K562 (cell line): ENCODE data around the gene CSTPP1. TPM values are rescaled to one million over a fixed set of nuclear protein-coding genes. Genes with fewer than 3 reads are reported as not detected.

ENCODE experiments used
- ATAC-seq: fragments of 200-7000 bp; cut with Tn5 transposase; 3 replicates; pipeline ENCODE4 v1.9.1; 2020; ENCODE audit warnings: moderate library complexity
- BruUV-seq: library from RNA; stranded (reverse); fragments of 400-500 nt; replicated peaks from 2 replicates; lab custom pipeline; 2021; lab: Mats Ljungman, UMichigan
- CTCF ChIA-PET: fragments of 300-600 bp; formaldehyde crosslinking; extraction: SDS; loops from one replicate; lab custom pipeline; 2021; ENCODE audit warnings: low intra/inter-chr PET ratio; lab: Yijun Ruan, JAX
- POLR2A ChIA-PET: fragments of 300-600, 350-650 bp; sonication (Branson Sonifier 250); formaldehyde crosslinking; extraction: SDS; loops from one replicate; lab custom pipeline; 2021; ENCODE audit warnings: antibody characterized with exemption, inconsistent platforms; lab: Yijun Ruan, JAX
- DNase-seq, 4 experiments: peaks; one replicate each; pipeline versions ENCODE4 v3.0.0 to v3.0.0-alpha.2; 2011 to 2018; ENCODE audit warnings: low spot score in 3 of 4, mixed read lengths in 3 of 4; ENCODE audit errors: extremely low read depth in 1 of 4
- FAIRE-seq: peaks from 2 replicates; lab custom pipeline; 2011; peaks lifted over from hg19 to GRCh38; lab: Jason Lieb, UNC
- H2AFZ ChIP-seq: 2 replicates; pipeline ENCODE4 v1.6.0; 2011; ENCODE audit warnings: low read depth, low read length, control low read depth, inconsistent platforms
- H3K27ac ChIP-seq: fragments of 200-600 bp; 3 replicates; pipeline ENCODE4 v1.8.0; 2011; ENCODE audit warnings: low read depth, mild to moderate bottlenecking, control low read depth, inconsistent platforms, low read length, moderate library complexity, mixed read lengths; ENCODE audit errors: extremely low read depth
- H3K27me3 ChIP-seq, 2 experiments: fragments of 300-600 bp in 1 of 2; 2 replicates in 1 of 2; 3 replicates in 1 of 2; pipeline versions ENCODE4 v1.6.0 to v1.8.0; 2011; ENCODE audit warnings: inconsistent platforms in 2 of 2, low read length in 2 of 2, mild to moderate bottlenecking in 1 of 2, mixed read lengths in 1 of 2, moderate library complexity in 1 of 2; ENCODE audit not compliant: control insufficient read depth in 2 of 2, insufficient read depth in 2 of 2
- H3K36me3 ChIP-seq: fragments of 300-600 bp; 3 replicates; pipeline ENCODE4 v1.8.0; 2011; ENCODE audit warnings: mild to moderate bottlenecking, low read length, inconsistent platforms; ENCODE audit not compliant: control insufficient read depth, insufficient read depth
- H3K4me1 ChIP-seq, 2 experiments: fragments of 200-600 bp in 1 of 2; replicated peaks in 1 of 2; 2 replicates in 1 of 2; 3 replicates in 1 of 2; pipeline versions ENCODE4 v1.5.1 to v1.8.0; 2011; ENCODE audit warnings: inconsistent platforms in 2 of 2, low read length in 2 of 2, mild to moderate bottlenecking in 1 of 2, mixed read lengths in 1 of 2, moderate library complexity in 1 of 2; ENCODE audit not compliant: control insufficient read depth in 2 of 2, insufficient read depth in 2 of 2
- H3K4me2 ChIP-seq: 2 replicates; pipeline ENCODE4 v1.6.1; 2011; ENCODE audit warnings: low read length, control low read depth, inconsistent platforms, mixed read lengths; ENCODE audit not compliant: insufficient read depth
- H3K4me3 ChIP-seq: fragments of 200-600 bp; sonication (generic), shearing (Covaris generic); 2 replicates; pipeline ENCODE4 v1.5.1; 2016; ENCODE audit warnings: control low read depth, inconsistent platforms
- H3K79me2 ChIP-seq: fragments of 200-600 bp; 3 replicates; pipeline ENCODE4 v1.8.0; 2011; ENCODE audit warnings: low read length, inconsistent platforms; ENCODE audit not compliant: control insufficient read depth, insufficient read depth
- H3K9ac ChIP-seq, 2 experiments: 2 replicates each; pipeline versions ENCODE4 v1.6.0 to v1.6.1; 2011; ENCODE audit warnings: low read depth in 2 of 2, low read length in 2 of 2, control low read depth in 1 of 2, inconsistent platforms in 1 of 2, mild to moderate bottlenecking in 1 of 2, mixed read lengths in 1 of 2; ENCODE audit not compliant: insufficient read depth in 1 of 2
- H3K9me1 ChIP-seq: one replicate; pipeline ENCODE4 v1.6.0; 2011; ENCODE audit warnings: inconsistent platforms, mild to moderate bottlenecking, low read length, moderate library complexity; ENCODE audit not compliant: control insufficient read depth, insufficient read depth
- H3K9me3 ChIP-seq: replicated peaks from 2 replicates; pipeline ENCODE4 v1.5.1; 2011; ENCODE audit warnings: low read depth, low read length, inconsistent platforms; ENCODE audit not compliant: control insufficient read depth, insufficient read depth
- H4K20me1 ChIP-seq: replicated peaks from 2 replicates; pipeline ENCODE4 v1.6.1; 2011; ENCODE audit warnings: low read length, inconsistent platforms, mixed read lengths; ENCODE audit not compliant: control insufficient read depth, insufficient read depth
- BHLHE40 ChIP-seq: IDR thresholded peaks from 2 replicates; pipeline ENCODE4 v1.6.1; 2011; ENCODE audit warnings: low read length, improper control_type of control experiment
- CBFA2T2 ChIP-seq: fragments of 450-650 bp; conservative IDR thresholded peaks from 2 replicates; pipeline ENCODE4 v1.6.1; 2017; ENCODE audit warnings: mild to moderate bottlenecking
- CEBPB ChIP-seq: fragments of 450-650 bp; IDR thresholded peaks from 2 replicates; pipeline ENCODE4 v1.6.1; 2016; ENCODE audit warnings: missing genetic modification characterization, missing compliant biosample characterization
- CEBPG ChIP-seq, 3 experiments: fragments of 200-800 bp in 1 of 3; sonication (Bioruptor generic) in 1 of 3; sonication (generic) in 1 of 3; formaldehyde crosslinking in 1 of 3; IDR thresholded peaks in 2 of 3; conservative IDR thresholded peaks in 1 of 3; 2 replicates each; pipeline versions ENCODE4 v1.6.1 to v1.8.0; 2016 to 2022; ENCODE audit warnings: missing compliant biosample characterization in 2 of 3, missing genetic modification characterization in 2 of 3, mild to moderate bottlenecking in 1 of 3, missing genetic modification reagents in 1 of 3
- ELF4 ChIP-seq: fragments of 450-650 bp; formaldehyde crosslinking; IDR thresholded peaks from 2 replicates; pipeline ENCODE4 v1.4.0; 2022; ENCODE audit warnings: missing genetic modification characterization
- FOSL1 ChIP-seq: fragments of 200-800 bp; sonication (Bioruptor generic); conservative IDR thresholded peaks from 2 replicates; pipeline ENCODE4 v1.6.1; 2016; ENCODE audit warnings: missing genetic modification characterization, missing compliant biosample characterization
- FOXK2 ChIP-seq, 2 experiments: fragments of 450-650 bp; IDR thresholded peaks in 1 of 2; conservative IDR thresholded peaks in 1 of 2; 2 replicates each; pipeline ENCODE4 v1.6.1; 2016; ENCODE audit warnings: low read depth in 2 of 2, mild to moderate bottlenecking in 1 of 2
- HDAC3 ChIP-seq: fragments of 450-650 bp; IDR thresholded peaks from 2 replicates; pipeline ENCODE4 v1.6.1; 2018; ENCODE audit warnings: borderline replicate concordance, mild to moderate bottlenecking, moderate library complexity; ENCODE audit not compliant: partially characterized antibody
- HEY1 ChIP-seq: fragments of 250-450 bp; sonication (Bioruptor Pico); IDR thresholded peaks from 2 replicates; pipeline ENCODE4 v1.5.0; 2020; ENCODE audit warnings: mild to moderate bottlenecking, moderate library complexity, borderline replicate concordance
- KDM2B ChIP-seq: fragments of 250-450 bp; sonication (Bioruptor Pico); IDR thresholded peaks from 2 replicates; pipeline ENCODE4 v1.8.0; 2021; ENCODE audit warnings: mild to moderate bottlenecking, moderate library complexity
- KDM4B ChIP-seq, 2 experiments: fragments of 450-650 bp in 1 of 2; sonication (generic) in 1 of 2; IDR thresholded peaks; 2 replicates each; pipeline ENCODE4 v1.6.1; 2016 to 2017; ENCODE audit warnings: borderline replicate concordance in 2 of 2, antibody characterized with exemption in 1 of 2, low read depth in 1 of 2, mild to moderate bottlenecking in 1 of 2
- KLF10 ChIP-seq: fragments of 250-450 bp; sonication (Bioruptor Pico); IDR thresholded peaks from 2 replicates; pipeline ENCODE4 v1.6.1; 2021; ENCODE audit warnings: matching md5 sums
- L3MBTL2 ChIP-seq: fragments of 450-650 bp; IDR thresholded peaks from 2 replicates; pipeline ENCODE4 v1.6.1; 2016; ENCODE audit warnings: mild to moderate bottlenecking, moderate library complexity
- RHOXF2B ChIP-seq: fragments of 250-450 bp; sonication (Bioruptor Pico); conservative IDR thresholded peaks from 2 replicates; pipeline ENCODE4 v1.5.1; 2021
- SUPT5H ChIP-seq: fragments of 450-650 bp; IDR thresholded peaks from 2 replicates; pipeline ENCODE4 v1.6.1; 2016
- TCF15 ChIP-seq: fragments of 250-450 bp; sonication (Bioruptor Pico); IDR thresholded peaks from 2 replicates; pipeline ENCODE4 v1.8.0; 2022; ENCODE audit warnings: moderate library complexity, mild to moderate bottlenecking, inconsistent platforms
- ZNF354B ChIP-seq: fragments of 250-450 bp; sonication (Bioruptor Pico); IDR thresholded peaks from 2 replicates; pipeline ENCODE4 v1.4.0; 2020
- ZNF384 ChIP-seq: IDR thresholded peaks from 2 replicates; pipeline ENCODE4 v1.6.1; 2012; ENCODE audit warnings: low read depth, low read length, improper control_type of control experiment
- ZNF561 ChIP-seq: fragments of 450-650 bp; formaldehyde crosslinking; conservative IDR thresholded peaks from 2 replicates; pipeline ENCODE4 v1.4.0; 2020; ENCODE audit warnings: mild to moderate bottlenecking, moderate library complexity
- WGBS: fragments of 100-300 bp; shearing (Covaris generic); methylation state at CpG from one replicate; pipeline ENCODE4 v1.1.6; 2016; ENCODE audit warnings: low coverage, mixed read lengths; ENCODE audit not compliant: insufficient coverage; ENCODE audit errors: missing lambda C conversion rate; 5-methylcytosine and 5-hydroxymethylcytosine counted together
- in situ Hi-C: fragments of 300-500 bp; cut with MboI; formaldehyde crosslinking; loops from 4 replicates; pipeline ENCODE4 v1.15.0; 2018; ENCODE audit warnings: inconsistent platforms, mixed read lengths
- intact Hi-C: fragments of 100-400 bp; cut with micrococcal nuclease; formaldehyde crosslinking; loops from 2 replicates; pipeline ENCODE4 v1.14.2; 2022
- polyA plus RNA-seq, 8 experiments: library from polyadenylated mRNA; depleted of rRNA in 4 of 8; stranded (reverse) in 5 of 8; unstranded in 3 of 8; fragments of >200 nt; fragmentation: Nextera tagmentation in 2 of 8; fragmentation: Illumina TruSeq in 1 of 8; extraction: Ambion mirVana in 2 of 8; extraction: Trizol in 1 of 8; gene quantifications; 2 replicates each; pipeline versions ENCODE4 v1.2.1 to v1.2.3, GENCODE V29; 2011 to 2014; ENCODE audit warnings: inconsistent platforms in 1 of 8, missing spikeins in 1 of 8
- total RNA-seq, 7 experiments: library from RNA; depleted of rRNA in 6 of 7; stranded (reverse); fragments of >200 nt in 6 of 7; fragmentation: Illumina TruSeq in 2 of 7; extraction: Trizol in 2 of 7; gene quantifications; 2 replicates each; pipeline versions ENCODE4 v1.2.1 to v1.2.3, GENCODE V29; 2011 to 2021; ENCODE audit warnings: low replicate concordance in 1 of 7

CSTPP1 gene
- total and polyA plus RNA-seq, 9 of the 15 experiments (the other 6 are each of a cell fraction or from before 2014, with no cell fraction given): 6.5 to 17.8 (median 9.2) TPM

GRCh38 chr11:47083913-47084312 is 147.4 kb downstream of the CSTPP1 start:
- Histone ChIP-seq H3K4me3 (no peak overlapping the region), H3K36me3 (no peaks in the 10 kb centered on the region), H3K9ac (no peak overlapping the region), H3K27me3 (no peaks in the 10 kb centered on the region), H3K9me1 (no peaks in the 10 kb centered on the region), H3K9me3 (no peaks in the 10 kb centered on the region), H3K4me2 (no peak overlapping the region), H3K27ac (no peak overlapping the region), H3K4me1 (peaks cover 0 to 13% of the 10 kb centered on the region in 2 experiments; a peak in 3 of 5 replicates), H4K20me1 (no peaks in the 10 kb centered on the region), H2AFZ (no peak overlapping the region), H3K79me2 (no peaks in the 10 kb centered on the region)
- peak; percentile 31; the same call in 1 of the 2 replicates for TF ChIP-seq CEBPB (tag)
- no peak for TF ChIP-seq CEBPG (CRISPR knock-in tag; IDR thresholded peaks at IDR 0.05)
- TF ChIP-seq CEBPG (tag; conservative IDR thresholded peaks at IDR 0.05 in 1 of 2, IDR thresholded peaks at IDR 0.05 in 1 of 2): peak in 1 of 2 experiments; percentile 44; a peak in 1 of 4 replicates
- peak; percentile 73 for TF ChIP-seq FOSL1
- no peak for TF ChIP-seq ZNF354B (CRISPR knock-in tag)
- ChIA-PET POLR2A (no interaction called here), CTCF (no interaction called here)
- no peak for FAIRE-seq
- intact Hi-C loops: no loop called here
- in situ Hi-C loops: no loop called here
- ATAC-seq: no peak
- no peak for DNase-seq
- BruUV-seq: no TSS peak

GRCh38 chr11:47087801-47088200 is 151.2 kb downstream of the CSTPP1 start:
- Histone ChIP-seq H3K27me3 (no peaks in the 10 kb centered on the region), H3K4me3 (no peak overlapping the region), H3K9me1 (no peaks in the 10 kb centered on the region), H3K9ac (no peak overlapping the region; a peak in 1 of 4 replicates), H3K36me3 (no peaks in the 10 kb centered on the region), H3K4me2 (no peak overlapping the region), H2AFZ (peak overlapping the region; percentile 34; the same call in 1 of the 2 replicates), H4K20me1 (no peaks in the 10 kb centered on the region), H3K9me3 (no peaks in the 10 kb centered on the region), H3K79me2 (no peaks in the 10 kb centered on the region), H3K27ac (no peak overlapping the region), H3K4me1 (peaks cover 0 to 9% of the 10 kb centered on the region in 2 experiments; a peak in 3 of 5 replicates)
- POLR2A ChIA-PET: interaction anchor here (0.8 to 1.1 kb wide), 3 partner anchors 14 to 1768 kb away, joined by 3 to 4 read pairs (median 4); no protein-coding TSS in a partner anchor
- FAIRE-seq: no peak
- peak in 1 of 4 experiments; percentile 29 for DNase-seq
- in situ Hi-C loops: no loop called here
- peak; percentile 55; the same call in 2 of the 3 replicates for ATAC-seq
- BruUV-seq: no TSS peak
- intact Hi-C loops: no loop called here
- 0% methylated on average over 3 of the region's 3 CpGs for WGBS
- CTCF ChIA-PET: no interaction called here
- no peak for TF ChIP-seq KDM4B (IDR thresholded peaks at IDR 0.05; ENCODE audit: borderline replicate concordance in 2 of 2, low read depth in 1 of 2)
- no peak for TF ChIP-seq TCF15 (CRISPR knock-in tag)
- no peak for TF ChIP-seq FOXK2 (conservative IDR thresholded peaks at IDR 0.05 in 1 of 2, IDR thresholded peaks at IDR 0.05 in 1 of 2; ENCODE audit: low read depth in 2 of 2)
- TF ChIP-seq ZNF561 (CRISPR knock-in tag): no peak
- no peak for TF ChIP-seq RHOXF2B
- no peak for TF ChIP-seq CEBPB (tag)
- TF ChIP-seq HDAC3: no peak
- no peak for TF ChIP-seq KDM2B (CRISPR knock-in tag)
- no peak for TF ChIP-seq ELF4 (CRISPR knock-in tag)
- no peak for TF ChIP-seq CBFA2T2
- TF ChIP-seq SUPT5H: no peak
- no peak for TF ChIP-seq ZNF384
- TF ChIP-seq L3MBTL2: peak; percentile 66
- TF ChIP-seq HEY1: no peak
- no peak for TF ChIP-seq KLF10 (CRISPR knock-in tag)
- peak; percentile 50 for TF ChIP-seq BHLHE40
